Choroid plexus epithelial cell (primary cell): ENCODE results near the gene GNPTAB.

Experiments
- DNase-seq: peaks from one replicate; pipeline ENCODE4 v3.0.0-alpha.2; 2010; ENCODE audit warnings: low read depth
- H3K4me3 ChIP-seq: 2 replicates; pipeline ENCODE4 v1.5.1; 2011; ENCODE audit warnings: low read depth, mild to moderate bottlenecking, control low read depth, low read length, moderate library complexity
- CTCF ChIP-seq: conservative IDR thresholded peaks from 2 replicates; pipeline ENCODE4 v1.5.1; 2011; ENCODE audit warnings: low read depth, mild to moderate bottlenecking, control low read depth, inconsistent platforms, low read length, moderate library complexity

GNPTAB gene

GRCh38 chr12:101722392-101722791, 108.4 kb downstream of the GNPTAB start:
- no peak overlapping the region for H3K4me3 ChIP-seq
- no peak for DNase-seq
- TF ChIP-seq CTCF: no peak

GRCh38 chr12:101720118-101720517, 110.6 kb downstream of the GNPTAB start:
- H3K4me3 ChIP-seq: no peak overlapping the region
- DNase-seq: no peak
- TF ChIP-seq CTCF: no peak

DNA sequence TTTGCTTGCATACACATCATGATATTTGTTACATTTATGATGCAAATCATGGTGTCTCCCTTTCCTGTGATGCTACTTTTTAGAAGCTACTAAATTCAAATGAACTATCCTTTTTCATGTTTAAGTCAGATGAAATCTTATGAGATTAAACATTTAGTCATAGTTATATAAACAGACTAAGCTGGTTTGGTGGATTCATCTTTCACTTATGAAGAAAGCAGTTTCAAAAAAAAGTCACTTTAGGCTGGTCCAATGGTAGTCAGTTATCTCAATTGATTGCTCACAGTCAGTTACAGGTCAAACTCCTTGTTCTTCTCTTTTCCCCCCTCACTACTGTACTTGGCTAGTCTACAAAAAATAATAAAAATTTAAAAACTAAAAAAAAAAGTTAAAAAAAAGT, 111.2 kb downstream of the GNPTAB start:
- H3K4me3 ChIP-seq: no peak overlapping the region
- DNase-seq: peak; percentile 8
- TF ChIP-seq CTCF: no peak

DNA sequence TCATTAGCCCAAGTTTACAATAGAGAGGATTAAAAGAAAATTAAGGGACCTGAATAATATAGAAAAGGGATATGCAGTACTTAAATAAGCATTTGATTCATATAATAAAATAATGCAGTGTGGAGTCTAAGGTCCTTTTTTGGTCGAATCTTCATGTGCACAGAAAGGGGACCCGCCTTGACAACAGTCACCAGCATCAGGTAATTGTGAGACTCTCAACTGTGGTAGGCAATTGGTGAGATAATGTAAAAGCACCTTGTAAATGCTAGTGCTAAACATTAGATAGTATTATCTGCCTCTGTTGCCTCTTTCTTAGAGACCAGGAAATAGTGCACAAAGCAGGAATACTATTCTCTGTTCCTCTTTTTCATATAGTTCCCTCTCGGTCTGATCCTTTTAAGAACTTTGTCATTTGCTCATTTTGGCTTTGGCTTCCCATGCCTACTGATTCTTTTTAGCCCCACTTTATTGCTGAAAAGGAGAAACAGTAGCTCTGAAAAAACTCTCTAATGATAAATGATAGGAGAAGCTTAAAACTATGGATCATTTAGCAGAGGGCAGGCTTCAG, 115.8 kb downstream of the GNPTAB start:
- no peak for DNase-seq
- TF ChIP-seq CTCF: no peak
- no peak overlapping the region for H3K4me3 ChIP-seq

DNA sequence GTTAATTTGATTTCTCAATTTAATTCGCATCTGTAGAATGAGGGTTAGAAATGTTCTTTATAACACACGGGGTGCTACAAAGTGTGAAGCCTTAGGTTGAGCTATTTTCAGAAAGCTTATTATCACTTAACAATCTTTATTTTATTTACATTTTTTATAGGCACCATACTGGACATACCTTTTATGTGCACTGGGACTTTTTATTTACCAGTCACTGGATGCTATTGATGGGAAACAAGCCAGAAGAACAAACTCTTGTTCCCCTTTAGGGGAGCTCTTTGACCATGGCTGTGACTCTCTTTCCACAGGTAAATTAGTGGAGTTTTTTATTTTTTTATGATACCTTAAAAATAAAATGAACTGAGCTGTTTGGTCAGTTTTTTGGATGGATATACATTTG, 116.8 kb downstream of the GNPTAB start:
- no peak for TF ChIP-seq CTCF
- H3K4me3 ChIP-seq: no peak overlapping the region
- no peak for DNase-seq

GRCh38 chr12:101713059-101713682, 117.6 kb downstream of the GNPTAB start:
- no peak for TF ChIP-seq CTCF
- peak; percentile 41 for DNase-seq
- H3K4me3 ChIP-seq: no peak overlapping the region

DNA sequence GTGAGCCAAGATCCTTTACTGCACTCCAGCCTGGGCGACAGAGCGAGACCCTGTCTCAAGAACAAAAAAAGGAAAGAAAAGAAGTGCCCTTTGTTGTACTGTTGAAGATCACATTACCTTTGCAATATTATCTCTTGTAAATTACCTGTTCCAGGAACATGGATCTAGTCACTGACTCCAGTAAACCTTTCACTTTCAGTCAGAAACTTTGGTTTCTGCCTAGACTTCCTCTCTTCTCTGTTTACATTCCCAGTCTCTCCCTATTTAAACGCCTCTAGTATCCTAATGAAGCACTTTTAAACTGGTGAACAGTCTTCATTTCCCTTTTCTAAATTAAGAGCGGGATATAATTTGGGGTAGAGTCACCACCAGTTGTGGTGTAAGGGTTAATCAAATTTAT, 120.5 kb downstream of the GNPTAB start:
- no peak for TF ChIP-seq CTCF
- no peak for DNase-seq
- no peak overlapping the region for H3K4me3 ChIP-seq
